HepG2 (cell line): ENCODE data around the gene ARHGEF40.

Experiments used
- ESRRA ChIP-seq: sonication (generic); formaldehyde crosslinking; IDR thresholded peaks from 2 replicates; pipeline ENCODE4 v1.5.1; 2020; ENCODE audit warnings: mild to moderate bottlenecking, low read depth, missing genetic modification reagents
- MTA3 ChIP-seq: sonication (generic); formaldehyde crosslinking; IDR thresholded peaks from 2 replicates; pipeline ENCODE4 v1.4.0; 2020; ENCODE audit warnings: missing genetic modification reagents
- REST ChIP-seq, 2 experiments: IDR thresholded peaks; 2 replicates each; pipeline ENCODE4 v1.6.1; 2011 to 2012; ENCODE audit warnings: low read length in 2 of 2, borderline replicate concordance in 1 of 2, low read depth in 1 of 2, mild to moderate bottlenecking in 1 of 2, moderate library complexity in 1 of 2
- TEAD2 ChIP-seq: sonication (generic); formaldehyde crosslinking; IDR thresholded peaks from 2 replicates; pipeline ENCODE4 v1.9.0; 2021; ENCODE audit warnings: missing genetic modification reagents
- ZIK1 ChIP-seq: sonication (generic); formaldehyde crosslinking; IDR thresholded peaks from 2 replicates; pipeline ENCODE4 v1.5.0; 2020; ENCODE audit warnings: mild to moderate bottlenecking, low read depth, missing genetic modification reagents, borderline replicate concordance
- ZNF124 ChIP-seq: sonication (generic); formaldehyde crosslinking; IDR thresholded peaks from 2 replicates; pipeline ENCODE4 v1.4.0; 2020; ENCODE audit warnings: missing genetic modification reagents
- ZNF569 ChIP-seq: sonication (generic); formaldehyde crosslinking; IDR thresholded peaks from 2 replicates; pipeline ENCODE4 v1.5.0; 2020; ENCODE audit warnings: mild to moderate bottlenecking, missing genetic modification reagents, moderate library complexity, borderline replicate concordance

- no peak for TF ChIP-seq TEAD2
- no peak for TF ChIP-seq ZNF569 (CRISPR knock-in tag)
- no peak for TF ChIP-seq ZNF124 (CRISPR knock-in tag)
- no peak for TF ChIP-seq MTA3 (CRISPR knock-in tag)
- no peak for TF ChIP-seq ZIK1
- no peak for TF ChIP-seq ESRRA (CRISPR knock-in tag)
- no peak for TF ChIP-seq REST (IDR thresholded peaks at IDR 0.05; ENCODE audit: borderline replicate concordance in 1 of 2, low read depth in 1 of 2, low read length in 2 of 2)
Observed at GRCh38 chr14:21123429-21123828, 53.3 kb downstream of the ARHGEF40 start.
